ENCODE measurements around the gene MMRN2.
"Not testable (repeated sequence)": the region's sequence is repeated elsewhere in the genome, so short reads cannot be mapped to it uniquely, and the experiment has no call there.

MMRN2 gene

GRCh38 chr10:86957471-86958115, at the start of gene MMRN2:
TSS of gene MMRN2 (minus strand) at chr10:86957615. CDS start at chr10:86957541, 74 bp downstream.
- DNase-seq (ENCODE audit: extremely low read depth in 1 of 2, low read depth in 1 of 2): no peak

GRCh38 chr10:87007124-87007523, 49.7 kb upstream of the MMRN2 start:
- DNase-seq (ENCODE audit: extremely low read depth in 1 of 2, low read depth in 1 of 2): not testable (repeated sequence)

GRCh38 chr10:87000491-87000890, 43.1 kb upstream of the MMRN2 start:
- no peak for DNase-seq (ENCODE audit: extremely low read depth in 1 of 2, low read depth in 1 of 2)

- DNase-seq (ENCODE audit: extremely low read depth in 1 of 2, low read depth in 1 of 2): not testable (repeated sequence)
Observed at GRCh38 chr10:86999802-87000403, 42.5 kb upstream of the MMRN2 start.

GRCh38 chr10:86992929-86993328, 35.5 kb upstream of the MMRN2 start:
- DNase-seq (ENCODE audit: extremely low read depth in 1 of 2, low read depth in 1 of 2): no peak

GRCh38 chr10:86992456-86992855, 35.0 kb upstream of the MMRN2 start:
- no peak for DNase-seq (ENCODE audit: extremely low read depth in 1 of 2, low read depth in 1 of 2)

- not testable (repeated sequence) for DNase-seq (ENCODE audit: extremely low read depth in 1 of 2, low read depth in 1 of 2)
Observed at GRCh38 chr10:86991362-86991761, 33.9 kb upstream of the MMRN2 start.

GRCh38 chr10:86988520-86988919, 31.1 kb upstream of the MMRN2 start:
- no peak for DNase-seq (ENCODE audit: extremely low read depth in 1 of 2, low read depth in 1 of 2)

- not testable (repeated sequence) for DNase-seq (ENCODE audit: extremely low read depth in 1 of 2, low read depth in 1 of 2)
Observed at GRCh38 chr10:86984498-86984897, 27.1 kb upstream of the MMRN2 start.

GRCh38 chr10:86981716-86982115, 24.3 kb upstream of the MMRN2 start:
- no peak for DNase-seq (ENCODE audit: extremely low read depth in 1 of 2, low read depth in 1 of 2)

- not testable (repeated sequence) for DNase-seq (ENCODE audit: extremely low read depth in 1 of 2, low read depth in 1 of 2)
Observed at GRCh38 chr10:86981020-86981419, 23.6 kb upstream of the MMRN2 start.

GRCh38 chr10:86979977-86980448, 22.6 kb upstream of the MMRN2 start:
- DNase-seq (ENCODE audit: extremely low read depth in 1 of 2, low read depth in 1 of 2): no peak

GRCh38 chr10:86979296-86979818, 21.9 kb upstream of the MMRN2 start:
- no peak for DNase-seq (ENCODE audit: extremely low read depth in 1 of 2, low read depth in 1 of 2)

- not testable (repeated sequence) for DNase-seq (ENCODE audit: extremely low read depth in 1 of 2, low read depth in 1 of 2)
Observed at GRCh38 chr10:86978457-86978856, 21.0 kb upstream of the MMRN2 start.

- no peak for DNase-seq (ENCODE audit: extremely low read depth in 1 of 2, low read depth in 1 of 2)
Observed at GRCh38 chr10:86976362-86977056, 19.1 kb upstream of the MMRN2 start.

- DNase-seq (ENCODE audit: extremely low read depth in 1 of 2, low read depth in 1 of 2): no peak
Observed at GRCh38 chr10:86974484-86974883, 17.1 kb upstream of the MMRN2 start.

- DNase-seq (ENCODE audit: extremely low read depth in 1 of 2, low read depth in 1 of 2): no peak
Observed at GRCh38 chr10:86972613-86973380, 15.4 kb upstream of the MMRN2 start.

GRCh38 chr10:86971232-86971991, 14.0 kb upstream of the MMRN2 start:
- DNase-seq (ENCODE audit: extremely low read depth in 1 of 2, low read depth in 1 of 2): peak; percentile 57 to 90

- no peak for DNase-seq (ENCODE audit: extremely low read depth in 1 of 2, low read depth in 1 of 2)
Observed at GRCh38 chr10:86970982-86971231, 13.5 kb upstream of the MMRN2 start.

- no peak for DNase-seq (ENCODE audit: extremely low read depth in 1 of 2, low read depth in 1 of 2)
Observed at GRCh38 chr10:86970162-86970981, 13.0 kb upstream of the MMRN2 start.
